ENCODE data around the gene FDXR.

GRCh38 chr17:74877592-74878548 lies 5.1 kb upstream of the FDXR start:
- TF ChIP-seq EZH2 (IDR thresholded peaks at IDR 0.05; ENCODE audit: low read depth) (no peak), CTCF (conservative IDR thresholded peaks at IDR 0.05) (no peak)

All from PC-9 (cell line).